Measurements from ENCODE around the gene MAPKAP1.
A peak's percentile ranks its signal among the peaks of the same experiment; 100 is the strongest.

MAPKAP1 gene

DNA sequence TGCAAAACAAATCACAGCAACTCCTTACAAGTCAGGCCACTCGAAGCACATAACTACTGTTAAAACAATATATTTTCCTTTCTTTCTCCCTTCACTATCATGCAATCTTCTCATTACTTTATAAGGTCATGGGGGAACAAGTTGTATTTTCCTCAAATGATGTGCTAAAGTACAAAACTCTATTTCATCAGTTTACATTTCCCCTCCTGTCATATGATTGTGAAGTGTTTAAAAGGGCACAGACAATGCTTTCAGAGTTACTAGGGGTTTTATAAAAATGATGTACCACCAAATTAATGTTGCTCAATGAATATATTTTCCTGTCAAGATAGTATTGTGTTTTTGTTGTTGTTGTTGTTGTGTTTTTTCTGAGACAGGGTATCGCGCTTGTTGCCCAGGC is 34.1 kb downstream of the MAPKAP1 start:
- no peak for DNase-seq

DNA sequence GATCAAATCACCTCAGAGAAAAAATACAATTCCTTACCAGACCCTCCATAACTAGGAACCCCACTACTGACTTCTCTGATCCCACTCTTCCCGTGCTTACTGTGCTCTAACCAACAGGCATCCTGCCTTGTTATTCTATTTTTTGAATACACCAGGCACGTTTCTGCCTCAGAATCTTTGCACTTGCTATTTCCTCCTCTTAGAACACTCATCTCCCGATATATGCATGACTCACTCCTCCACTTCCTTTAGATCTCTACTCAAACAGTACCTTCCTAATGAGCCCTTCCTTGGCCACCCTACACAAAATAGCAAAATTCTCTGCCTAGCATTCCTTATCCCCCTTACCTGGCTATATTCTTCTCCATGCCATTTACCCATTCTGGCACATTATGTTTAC is 43.9 kb downstream of the MAPKAP1 start:
- DNase-seq: peak; percentile 30

DNA sequence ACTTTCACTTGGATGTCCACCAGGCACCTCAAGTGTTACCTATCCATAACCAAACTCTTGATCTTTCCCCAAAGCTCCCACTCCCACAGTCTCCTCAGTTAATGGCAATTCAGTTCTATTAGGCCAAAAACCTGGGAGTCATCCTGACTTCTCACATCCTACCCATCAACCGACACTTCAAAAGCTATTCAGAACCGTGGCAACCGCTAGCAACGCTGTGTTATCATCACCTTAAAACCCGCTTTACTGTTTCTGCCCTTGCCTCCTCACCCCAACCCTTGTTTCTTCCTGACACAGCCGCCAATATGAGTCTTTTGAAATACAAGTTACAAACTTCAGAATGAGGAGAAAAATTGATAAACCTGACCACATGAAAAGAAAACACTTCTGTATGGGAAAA is 46.5 kb downstream of the MAPKAP1 start:
- no peak for DNase-seq

DNA sequence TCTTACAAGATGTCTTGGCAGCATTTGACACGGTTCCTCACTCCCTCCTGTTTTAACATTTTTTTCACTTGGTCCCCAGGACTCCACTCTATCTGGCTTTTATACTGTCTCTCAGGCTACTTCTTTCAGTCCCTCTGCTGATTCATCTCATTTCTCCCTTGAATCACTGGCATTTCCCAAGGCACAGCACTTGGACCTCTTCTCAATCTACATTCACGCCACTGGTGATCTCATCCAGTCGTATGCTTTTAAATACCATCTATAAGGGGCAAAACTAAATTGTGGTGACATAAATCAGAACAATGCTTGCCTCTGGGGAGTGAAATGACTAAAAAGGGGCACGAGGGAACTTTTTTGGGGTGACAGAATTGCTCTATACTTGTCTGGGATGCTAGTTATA is 47.1 kb downstream of the MAPKAP1 start:
- no peak for DNase-seq

DNA sequence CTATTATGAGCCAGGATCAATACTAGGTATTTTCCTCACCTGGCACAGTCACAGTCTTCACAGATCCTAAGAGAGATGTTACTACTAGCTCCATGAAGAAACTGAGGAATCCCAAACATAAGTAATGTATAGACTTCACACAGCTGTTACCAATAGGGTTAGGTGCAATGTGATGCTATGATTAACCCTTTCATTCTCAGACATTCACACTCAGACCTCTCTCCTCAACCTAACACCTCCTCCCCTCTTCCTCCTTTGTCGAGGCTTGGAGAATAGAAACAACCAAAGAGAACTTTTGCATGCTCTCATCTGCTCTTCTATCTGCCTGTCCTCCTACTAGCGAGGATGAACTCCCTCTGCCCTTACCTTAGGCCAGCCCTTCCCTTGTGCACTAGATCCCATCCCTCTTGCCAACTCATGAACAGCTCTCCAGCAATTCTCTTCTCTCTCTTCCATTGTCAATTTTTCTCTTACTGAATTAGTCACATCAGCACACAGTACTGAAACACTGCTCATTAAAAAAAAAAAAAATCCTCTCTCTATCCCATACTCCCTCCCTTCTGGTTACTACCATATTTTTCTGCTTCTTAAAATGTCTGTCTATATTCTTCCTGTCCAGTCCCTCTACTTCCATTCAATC is 47.7 kb downstream of the MAPKAP1 start:
- DNase-seq: no peak

DNA sequence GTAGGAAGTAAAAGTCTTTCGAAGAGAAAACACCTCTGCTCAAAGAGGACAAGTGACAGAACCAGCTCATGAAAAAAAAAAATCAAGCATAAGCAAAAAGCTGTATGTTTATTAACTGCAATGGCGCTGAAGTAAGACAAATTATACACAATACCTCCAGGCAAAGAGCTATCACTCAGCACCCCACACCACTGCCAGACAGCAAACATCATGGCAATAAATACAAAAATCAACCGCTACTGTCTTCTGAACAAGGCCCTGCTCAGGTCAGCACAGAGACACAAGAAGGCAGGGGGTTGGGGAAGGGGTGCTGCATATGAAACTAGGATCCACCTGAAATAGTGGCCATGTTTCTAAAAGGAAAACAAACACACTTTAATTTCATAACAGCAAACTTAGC is 50.4 kb downstream of the MAPKAP1 start:
- DNase-seq: no peak

DNA sequence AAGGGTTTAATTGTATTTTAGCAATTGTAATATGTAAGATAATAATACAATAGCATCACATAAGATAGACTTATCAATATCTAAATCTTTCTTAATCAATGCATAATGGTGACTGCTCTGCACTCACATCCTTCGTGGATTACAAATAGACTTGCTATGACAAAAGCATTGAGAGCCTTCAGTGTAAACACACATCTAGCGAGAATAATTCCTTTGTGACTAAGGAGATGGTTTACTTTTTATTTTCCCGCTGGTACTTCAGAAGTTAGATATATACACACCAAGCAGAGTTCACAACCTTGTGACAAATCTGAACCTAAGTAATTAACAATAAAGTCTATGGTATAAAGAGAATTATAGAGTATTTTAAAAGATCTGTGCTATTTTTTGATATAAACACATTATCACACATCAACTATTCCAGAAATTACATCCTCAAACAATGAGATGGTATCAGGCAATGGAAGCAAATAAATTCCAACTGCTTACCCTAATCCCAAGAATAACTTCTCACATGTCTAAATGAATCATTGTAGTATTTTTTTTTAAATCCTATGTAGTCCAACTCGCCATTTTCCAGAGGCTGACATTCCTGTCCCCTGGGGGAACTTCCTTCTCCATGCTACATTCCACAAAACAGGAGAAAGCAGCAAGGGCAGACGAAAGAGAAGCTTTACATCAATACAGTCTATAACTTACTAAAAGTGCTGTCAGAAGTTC is 51.2 kb downstream of the MAPKAP1 start:
- no peak for DNase-seq

DNA sequence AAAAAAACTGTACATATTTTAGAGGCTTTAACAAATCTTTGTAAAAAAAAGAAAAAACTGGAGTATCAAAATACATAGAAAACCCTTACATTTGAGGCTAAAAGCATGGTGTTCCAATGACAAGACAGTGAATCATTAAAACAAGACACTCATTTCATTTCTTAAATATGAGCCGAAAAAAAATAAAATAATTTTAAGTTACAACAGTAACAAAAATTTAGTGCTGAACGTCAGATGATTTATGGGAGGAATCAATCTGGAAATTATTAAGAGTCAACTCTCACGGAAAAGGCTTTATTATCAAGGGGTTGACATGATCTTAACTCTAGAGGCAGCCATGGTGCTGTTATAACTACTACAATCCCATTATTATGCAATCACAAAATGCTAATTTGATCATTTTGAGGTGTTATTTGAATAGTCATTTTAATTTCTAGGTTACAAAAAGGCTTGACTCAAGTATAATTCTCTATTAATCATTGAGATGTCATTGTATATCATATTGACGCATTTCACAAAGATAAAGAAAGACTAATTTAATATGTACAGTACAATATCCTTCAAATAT is 51.9 kb downstream of the MAPKAP1 start:
- no peak for DNase-seq

DNA sequence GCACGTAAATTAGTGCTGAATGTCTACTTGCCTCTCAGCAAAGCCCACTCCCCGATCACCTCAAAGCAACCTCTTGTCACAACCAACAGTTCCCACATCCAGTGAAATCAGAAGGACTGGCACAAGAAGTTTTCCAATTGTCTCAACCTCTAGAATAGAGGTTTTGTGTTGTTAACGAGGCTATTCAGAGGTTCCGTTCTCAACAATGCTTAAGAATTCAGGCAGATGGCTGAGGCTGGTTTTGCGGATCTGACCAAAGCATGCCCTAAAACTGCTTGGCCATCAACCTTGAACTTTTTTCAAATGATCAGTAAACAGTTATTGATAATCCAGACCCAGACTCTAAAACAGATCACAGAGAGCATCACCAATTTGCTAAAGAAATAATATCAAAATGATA is 52.9 kb downstream of the MAPKAP1 start:
- DNase-seq: no peak

DNA sequence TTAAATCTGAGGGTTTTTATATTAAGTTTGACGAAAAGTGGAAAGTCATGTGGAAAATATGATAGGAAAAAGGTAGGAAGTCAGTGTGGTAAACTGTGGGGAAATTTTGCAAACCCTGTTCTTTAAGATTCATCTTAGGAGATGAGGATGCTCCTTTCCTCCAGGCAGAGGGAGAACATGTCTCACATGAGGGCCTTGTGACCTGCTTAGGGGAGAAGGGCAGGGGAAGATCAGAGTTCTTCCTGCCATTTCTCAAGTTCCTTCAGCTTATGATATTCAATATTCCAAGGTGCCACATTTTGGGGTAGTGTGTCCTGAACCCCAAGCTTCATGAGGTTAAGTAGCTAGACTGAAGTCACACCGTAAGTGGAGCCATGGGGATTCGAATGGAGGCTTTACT is 53.7 kb downstream of the MAPKAP1 start:
- DNase-seq: no peak

DNA sequence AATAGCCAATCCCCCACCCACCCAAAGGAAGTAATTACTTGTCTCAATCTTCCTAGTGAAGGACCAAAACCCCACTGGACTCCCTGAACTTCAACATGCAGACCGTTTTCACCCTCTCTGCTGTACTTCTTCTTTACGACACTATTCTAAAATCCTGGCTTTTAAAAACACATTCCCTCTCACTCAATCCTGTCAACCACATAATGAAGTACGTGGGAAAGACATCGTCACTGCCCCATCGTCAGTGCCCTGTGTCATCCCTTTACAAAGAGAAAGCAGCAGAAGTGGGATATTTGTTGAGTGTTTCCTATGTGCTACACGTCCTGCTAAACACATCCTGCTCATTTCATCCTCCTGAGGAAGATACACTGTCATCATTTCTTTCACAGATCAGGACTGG is 54.2 kb downstream of the MAPKAP1 start:
- DNase-seq: no peak

DNA sequence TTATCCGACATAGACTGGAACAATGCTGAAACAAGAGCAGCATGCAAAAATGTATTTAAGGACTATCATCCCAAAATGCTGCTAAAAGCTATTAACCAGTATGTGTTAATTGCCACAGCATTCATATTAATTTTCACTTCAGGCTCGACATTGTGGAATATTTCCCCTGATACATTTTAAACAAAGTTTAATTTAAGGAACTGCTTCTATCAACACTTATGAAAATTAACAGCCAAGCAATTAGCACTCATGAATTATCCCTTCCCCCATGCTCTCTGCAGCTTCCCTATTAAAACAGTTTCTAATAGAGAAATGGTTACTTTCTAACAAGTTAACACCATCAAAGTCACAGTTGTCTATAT is 54.8 kb downstream of the MAPKAP1 start:
- no peak for DNase-seq

DNA sequence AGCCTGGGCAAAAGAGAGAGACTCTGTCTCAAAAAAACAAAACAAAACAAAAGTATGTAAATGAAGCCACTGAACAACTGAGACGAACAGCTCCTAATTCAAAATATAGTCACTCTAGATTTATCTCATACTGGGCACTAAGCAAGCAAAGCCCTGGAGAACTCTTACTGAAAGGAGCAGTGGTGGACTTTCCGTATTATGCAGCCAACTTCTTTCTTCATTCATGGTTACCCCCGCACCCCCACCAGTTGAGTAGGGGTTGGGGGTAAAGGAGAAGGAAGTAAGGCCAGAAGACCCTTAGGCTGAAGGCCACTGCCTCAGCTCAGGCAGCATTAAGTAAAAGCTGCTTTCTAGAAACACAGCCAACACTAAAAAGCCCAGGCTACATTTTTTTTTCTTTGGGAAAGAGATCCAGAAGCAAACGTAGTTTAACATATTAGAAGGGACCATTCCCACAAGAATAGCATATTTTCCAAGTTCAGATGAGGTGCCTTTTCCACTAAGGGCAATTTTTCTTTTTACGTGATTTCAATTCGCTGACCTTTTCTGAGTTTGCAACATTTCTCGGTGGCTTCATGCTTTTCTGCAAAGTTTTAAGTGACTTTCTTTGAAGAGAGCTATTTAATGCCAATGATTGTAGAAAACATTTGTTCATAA is 55.3 kb downstream of the MAPKAP1 start:
- no peak for DNase-seq

DNA sequence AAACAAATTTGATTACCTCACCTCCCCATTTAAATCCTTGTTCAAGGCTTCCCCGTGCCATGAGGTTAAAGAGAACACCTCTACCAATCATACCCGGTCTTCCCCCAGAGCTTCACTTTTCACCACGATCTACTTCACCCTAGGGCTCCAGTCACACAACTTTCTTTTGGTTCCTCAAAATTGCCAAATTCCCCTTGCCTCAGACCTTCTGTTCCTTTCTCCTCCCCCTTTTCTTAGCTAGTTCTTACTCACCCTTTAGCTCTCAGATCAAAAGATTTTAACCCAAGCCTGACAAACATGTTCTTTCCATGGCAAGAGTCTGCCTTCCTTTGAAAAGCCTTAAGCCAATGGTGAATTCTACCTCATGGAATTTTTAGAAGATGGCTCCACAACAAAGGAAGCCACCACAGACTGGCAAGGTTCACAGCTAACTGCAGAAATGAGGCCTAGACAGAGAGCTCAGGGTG is 56.7 kb downstream of the MAPKAP1 start:
- no peak for DNase-seq

DNA sequence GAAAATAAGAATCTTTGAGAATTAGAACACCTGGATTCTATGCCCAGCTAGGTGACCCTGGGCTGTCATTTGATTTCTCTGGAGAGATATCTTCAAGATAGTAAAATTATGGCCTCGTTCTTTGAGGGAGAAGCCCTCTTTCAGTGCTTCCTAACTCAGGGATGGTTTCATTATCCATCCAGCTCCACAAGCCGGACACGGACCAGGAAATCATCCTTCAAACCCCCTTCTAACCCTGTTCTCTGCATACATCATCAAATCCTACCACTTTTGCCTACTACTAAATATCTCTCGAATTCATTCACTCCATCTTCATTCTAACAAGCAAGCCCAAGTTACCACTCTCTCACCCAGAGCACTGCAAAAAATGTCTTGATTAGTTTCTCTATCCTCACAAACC is 57.2 kb downstream of the MAPKAP1 start:
- DNase-seq: no peak

DNA sequence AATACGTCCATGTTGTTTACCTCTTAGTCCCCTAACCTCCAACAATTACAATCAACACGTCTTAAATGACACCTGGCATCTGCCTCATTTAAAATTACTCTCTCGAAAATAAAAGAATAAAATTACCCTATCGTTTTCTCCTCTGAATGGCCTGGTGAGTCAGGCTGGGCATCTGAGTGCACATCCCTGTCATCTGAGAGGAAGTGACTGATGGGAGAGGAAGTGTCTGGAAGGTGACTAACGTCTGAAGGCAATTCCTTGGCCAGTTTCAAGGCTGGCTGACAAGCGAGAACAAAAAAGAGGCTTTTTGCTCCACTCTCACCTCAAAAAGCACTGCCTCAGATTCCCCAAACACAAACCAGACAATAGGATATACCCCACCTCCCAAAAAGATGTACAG is 57.7 kb downstream of the MAPKAP1 start:
- peak; percentile 37 for DNase-seq

DNA sequence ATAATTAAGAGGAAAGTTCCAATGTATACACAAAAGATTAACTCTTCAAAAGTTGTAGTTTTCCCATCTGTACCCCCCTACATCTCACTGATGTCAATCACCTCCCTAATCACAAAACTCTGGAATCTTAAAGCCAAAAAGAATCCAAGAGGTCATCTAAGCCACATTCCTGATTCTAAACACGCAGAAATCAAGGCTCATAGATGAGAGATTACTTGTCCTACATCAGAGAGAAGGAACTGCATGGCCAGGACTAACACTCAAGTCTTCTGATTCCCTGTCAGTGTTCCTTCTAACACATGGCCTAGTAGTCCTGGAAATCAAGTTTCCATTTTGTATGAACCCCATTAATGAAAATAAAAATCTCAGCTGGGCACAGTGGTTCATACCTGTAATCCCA is 58.7 kb downstream of the MAPKAP1 start:
- no peak for DNase-seq

DNA sequence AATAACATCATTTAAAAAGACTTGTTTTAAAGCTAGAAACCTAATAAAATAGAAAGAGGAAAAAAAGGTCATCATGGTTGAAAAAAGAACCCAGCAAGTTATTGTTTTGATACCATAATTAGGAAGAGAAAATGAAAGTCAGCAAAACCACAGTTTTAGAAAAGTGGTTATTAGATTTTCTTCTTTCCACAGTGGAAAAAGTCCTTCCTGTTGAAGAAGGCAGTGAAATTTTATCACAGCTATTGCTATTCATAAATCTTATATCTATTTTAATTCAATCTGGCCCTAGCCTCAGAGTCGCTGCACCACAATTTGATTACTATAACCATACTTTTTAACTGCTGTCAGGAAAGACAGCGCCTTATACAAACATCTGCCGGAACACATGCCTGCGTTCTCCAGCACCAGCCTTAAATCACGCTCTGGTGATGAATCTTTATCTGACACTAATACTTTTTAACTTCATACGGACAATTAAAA is 60.3 kb downstream of the MAPKAP1 start:
- DNase-seq: no peak

DNA sequence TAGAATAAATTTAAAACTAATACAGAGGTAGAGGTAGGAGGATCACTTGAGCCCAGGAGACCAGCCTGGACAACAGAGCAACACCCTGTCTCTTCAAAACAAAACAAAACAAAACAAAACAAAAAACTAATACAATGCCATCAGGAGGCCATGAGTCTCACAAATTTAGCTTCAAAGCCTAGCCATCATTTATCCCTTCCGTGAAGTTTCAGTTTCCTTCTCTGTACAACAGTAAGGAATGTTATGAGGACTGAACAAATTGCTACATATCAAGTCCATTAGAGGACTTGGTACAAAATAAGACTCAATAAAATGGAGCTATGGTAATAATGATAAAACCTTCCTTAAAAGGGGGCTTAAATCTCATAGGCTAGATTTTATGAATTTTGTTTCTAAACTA is 60.8 kb downstream of the MAPKAP1 start:
- DNase-seq: no peak

DNA sequence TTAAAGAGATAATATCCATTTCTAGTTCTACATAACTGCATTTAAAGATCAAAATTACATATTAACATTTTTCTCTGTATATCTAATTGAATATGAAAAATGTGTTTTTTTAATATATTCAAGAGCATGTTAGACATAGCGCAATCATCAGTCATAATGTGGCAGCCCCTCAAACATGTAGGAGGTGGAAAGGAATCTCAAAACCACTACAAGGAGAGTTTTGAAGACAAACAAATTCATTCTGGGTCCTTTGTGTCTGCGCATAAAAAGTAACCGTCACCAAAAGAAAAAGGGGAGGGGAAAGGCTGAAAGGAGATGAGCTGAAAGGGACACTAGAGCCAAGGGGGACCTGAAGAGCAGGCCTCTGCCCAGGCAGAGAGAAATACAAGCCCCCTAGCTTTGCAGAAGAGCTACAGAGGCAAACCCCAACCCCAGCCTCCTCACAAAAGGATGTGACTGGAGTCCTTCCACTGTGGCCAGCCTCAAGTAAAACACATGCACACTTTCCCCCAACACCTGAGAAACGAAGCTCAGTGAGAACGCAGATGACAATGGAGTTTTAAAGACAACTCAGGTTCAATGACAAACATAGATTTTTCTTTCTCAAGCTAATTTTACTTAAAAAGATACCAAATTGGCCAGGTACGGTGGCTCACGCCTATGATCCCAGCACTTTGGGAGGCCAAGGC is 62.0 kb downstream of the MAPKAP1 start:
- no peak for DNase-seq

DNA sequence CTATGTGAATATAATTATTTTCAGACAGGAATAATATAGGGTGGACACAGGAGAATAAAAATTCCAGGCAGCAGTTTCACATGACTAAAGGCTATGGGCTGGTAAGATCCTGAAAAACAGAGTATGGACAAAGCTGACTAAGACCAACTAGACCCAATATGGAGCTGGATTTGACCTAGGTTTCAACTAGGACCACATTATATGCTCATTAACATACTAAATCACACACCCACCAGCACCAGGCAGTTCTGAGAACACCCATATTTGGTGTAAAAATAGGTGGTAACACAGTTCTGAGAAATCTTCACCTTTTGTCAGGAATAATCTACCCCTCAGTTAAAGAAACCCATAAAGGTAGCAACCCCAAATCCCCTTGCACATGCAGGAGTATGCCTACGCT is 64.7 kb downstream of the MAPKAP1 start:
- DNase-seq: no peak

DNA sequence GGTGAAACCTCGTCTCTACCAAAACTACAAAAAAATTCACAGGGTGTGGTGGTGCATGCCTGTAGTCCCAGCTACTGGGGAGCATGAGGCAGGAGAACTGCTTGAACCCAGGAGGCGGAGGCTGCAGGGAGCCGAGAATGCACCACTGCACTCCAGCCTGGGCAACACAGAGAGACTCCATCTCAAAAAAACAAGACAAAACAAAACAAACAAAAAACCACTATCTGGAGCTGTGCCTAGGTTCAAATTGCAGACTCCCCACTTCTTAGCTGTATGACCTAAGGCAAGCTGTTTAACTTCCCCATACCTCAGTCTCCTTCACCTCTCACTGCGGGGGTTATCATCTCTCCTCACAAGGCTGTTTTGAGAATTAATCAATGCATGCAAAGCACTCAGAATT is 68.0 kb downstream of the MAPKAP1 start:
- DNase-seq: no peak
